ENCODE results near the gene MAPRE3.

The MAPRE3 gene

DNA sequence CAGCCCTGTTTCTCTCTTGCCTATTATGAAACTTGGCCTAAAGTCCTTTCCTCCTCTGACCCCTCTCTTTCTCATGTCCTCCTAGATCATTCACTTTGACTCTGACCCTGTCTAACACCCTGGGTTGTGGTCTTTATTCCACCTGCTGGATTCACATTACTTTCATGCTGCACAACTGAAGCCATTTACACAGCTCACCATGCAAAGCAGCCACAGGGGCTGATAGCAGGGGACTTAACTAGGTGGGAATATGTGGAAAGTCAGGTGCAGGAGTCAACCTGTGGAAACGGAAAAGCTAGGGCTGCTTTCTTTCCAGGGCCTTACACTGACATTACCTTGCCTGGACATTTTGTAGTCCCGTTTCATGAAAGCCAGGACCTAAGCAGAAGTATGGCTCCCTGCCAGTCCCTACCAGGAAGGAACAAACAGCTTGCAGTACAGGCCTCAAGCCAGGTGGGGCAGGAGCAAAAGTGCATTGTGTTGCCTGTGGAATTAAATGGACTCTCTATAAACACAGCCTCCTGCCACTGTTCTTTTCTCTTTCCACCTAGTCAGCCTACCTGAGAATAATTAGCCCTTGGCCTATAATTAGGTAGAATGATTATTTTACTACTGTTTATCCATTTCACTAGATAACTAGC lies 11.8 kb downstream of the MAPRE3 start:
- no peak overlapping the region for H3K4me3 ChIP-seq (ENCODE audit: control insufficient read depth, low read depth, low read length)
- no peak for DNase-seq (ENCODE audit: low read depth)
- TF ChIP-seq CTCF (IDR thresholded peaks at IDR 0.05; ENCODE audit: control insufficient read depth, insufficient read depth, low read depth, low read length, missing control alignments): no peak

DNA sequence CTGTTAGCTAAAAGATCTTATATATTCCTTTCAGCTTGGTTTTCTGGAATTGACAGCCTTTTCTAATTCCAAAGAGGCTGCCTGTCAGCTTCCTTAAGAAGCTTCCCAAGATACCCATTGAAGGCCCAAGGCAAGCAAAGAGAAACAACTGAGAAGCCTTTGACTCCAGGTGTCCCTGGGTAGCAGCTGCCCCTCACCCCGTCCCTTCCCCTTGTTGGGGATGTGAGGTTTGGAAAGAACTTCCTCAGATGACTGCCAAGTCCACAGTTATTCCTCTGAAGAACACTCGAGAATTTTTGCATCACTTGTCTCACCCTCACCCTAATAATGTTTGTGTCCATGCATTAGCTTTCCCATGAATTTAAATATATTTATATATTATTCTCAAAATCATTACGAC lies 13.3 kb downstream of the MAPRE3 start:
- no peak overlapping the region for H3K4me3 ChIP-seq (ENCODE audit: control insufficient read depth, low read depth, low read length)
- TF ChIP-seq CTCF (IDR thresholded peaks at IDR 0.05; ENCODE audit: control insufficient read depth, insufficient read depth, low read depth, low read length, missing control alignments): no peak
- DNase-seq (ENCODE audit: low read depth): no peak

- H3K4me3 ChIP-seq (ENCODE audit: control insufficient read depth, low read depth, low read length): no peak overlapping the region
- TF ChIP-seq CTCF (IDR thresholded peaks at IDR 0.05; ENCODE audit: control insufficient read depth, insufficient read depth, low read depth, low read length, missing control alignments): no peak
- no peak for DNase-seq (ENCODE audit: low read depth)
These were observed 15.4 kb downstream of the MAPRE3 start for GRCh38 chr2:26985807-26986206.

GRCh38 chr2:26986576-26986975 lies 16.1 kb downstream of the MAPRE3 start:
- TF ChIP-seq CTCF (IDR thresholded peaks at IDR 0.05; ENCODE audit: control insufficient read depth, insufficient read depth, low read depth, low read length, missing control alignments): no peak
- no peak for DNase-seq (ENCODE audit: low read depth)
- no peak overlapping the region for H3K4me3 ChIP-seq (ENCODE audit: control insufficient read depth, low read depth, low read length)

DNA sequence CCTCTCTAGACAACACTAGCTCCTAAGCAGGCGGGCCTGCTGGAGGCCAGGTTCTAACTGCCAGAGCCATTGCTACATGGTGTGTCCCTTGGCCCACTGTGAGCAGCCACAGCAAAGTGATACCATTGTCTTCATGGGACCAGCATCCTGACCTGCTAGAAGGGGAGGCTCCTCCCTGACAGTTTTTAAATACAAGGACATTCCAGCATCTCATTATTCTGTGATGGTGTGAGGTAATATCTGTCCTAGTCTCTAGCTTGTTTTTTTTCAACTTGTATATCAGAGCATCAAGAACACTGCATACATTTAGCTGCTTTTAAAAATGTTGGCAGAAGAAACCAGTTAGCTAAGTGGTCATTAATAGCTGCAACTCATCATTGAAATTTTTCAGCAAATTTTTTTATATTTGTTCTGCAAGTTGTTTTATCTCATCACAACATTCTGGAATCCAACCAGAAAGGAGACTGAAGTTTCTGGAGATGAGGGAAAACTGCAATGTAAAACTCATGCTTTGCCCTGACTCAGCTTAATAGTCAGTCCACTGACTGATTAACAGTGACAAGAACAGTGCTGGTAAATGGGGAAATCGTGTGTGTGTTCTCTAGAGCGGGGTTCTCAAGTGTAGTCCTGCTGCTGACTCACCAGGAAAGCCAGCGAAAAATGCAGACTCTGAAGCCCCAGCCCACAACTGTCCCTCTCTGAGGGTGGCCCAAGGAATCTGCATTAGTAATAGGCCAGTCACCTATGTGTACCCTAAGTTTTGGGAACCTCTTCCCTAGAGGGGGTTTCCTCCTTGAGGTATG lies 17.8 kb downstream of the MAPRE3 start:
- H3K4me3 ChIP-seq (ENCODE audit: control insufficient read depth, low read depth, low read length): no peak overlapping the region
- no peak for DNase-seq (ENCODE audit: low read depth)
- TF ChIP-seq CTCF (IDR thresholded peaks at IDR 0.05; ENCODE audit: control insufficient read depth, insufficient read depth, low read depth, low read length, missing control alignments): no peak

GRCh38 chr2:26989156-26989555 lies 18.7 kb downstream of the MAPRE3 start:
- H3K4me3 ChIP-seq (ENCODE audit: control insufficient read depth, low read depth, low read length): no peak overlapping the region
- DNase-seq (ENCODE audit: low read depth): no peak
- no peak for TF ChIP-seq CTCF (IDR thresholded peaks at IDR 0.05; ENCODE audit: control insufficient read depth, insufficient read depth, low read depth, low read length, missing control alignments)
